ENCODE data around the gene NPPA. TPM values are rescaled to one million over a fixed set of nuclear protein-coding genes. Genes with fewer than 3 reads are reported as not detected.
A peak's percentile ranks its signal among the peaks of the same experiment; 100 is the strongest.

The NPPA gene
- total RNA-seq, 1 experiment from 2014 or later, result not detected

GRCh38 chr1:11874624-11875023 is 27.0 kb upstream of the NPPA start:
- ChIA-PET CTCF (no interaction called here), POLR2A (no interaction called here), RAD21 (ENCODE audit: low non-redundant PET in 1 of 2, low total read pairs in 2 of 2, uncharacterized antibody in 2 of 2, unreplicated experiment in 2 of 2) (no interaction called here)
- Histone ChIP-seq H3K36me3 (ENCODE audit: control insufficient read depth in 1 of 2, insufficient read depth in 2 of 2, low read length in 2 of 2) (no peaks in the 10 kb centered on the region), H3K9me2 (ENCODE audit: insufficient read depth) (no peaks in the 10 kb centered on the region), H4K20me1 (ENCODE audit: insufficient read depth) (no peaks in the 10 kb centered on the region), H3K9me3 (ENCODE audit: control insufficient read depth in 1 of 2, insufficient read depth in 1 of 2, low read depth in 1 of 2, low read length in 2 of 2) (no peaks in the 10 kb centered on the region), H3K79me2 (ENCODE audit: insufficient read depth, low read length) (no peaks in the 10 kb centered on the region), H2AFZ (ENCODE audit: low read depth, low read length, poor library complexity, severe bottlenecking) (no peak overlapping the region), H3K4me1 (ENCODE audit: control insufficient read depth in 1 of 2, insufficient read depth in 2 of 2, low read length in 2 of 2) (no peaks in the 10 kb centered on the region), H3K27me3 (ENCODE audit: insufficient read depth, low read length) (no peaks in the 10 kb centered on the region), H3K4me2 (ENCODE audit: low read length) (no peak overlapping the region), H3K27ac (ENCODE audit: low read depth, low read length) (no peak overlapping the region), H3K9ac (ENCODE audit: low read length) (no peak overlapping the region), H3K4me3 (replicated peaks in 1 of 2; ENCODE audit: low read depth in 1 of 2, low read length in 2 of 2) (no peak overlapping the region)
- TF ChIP-seq FOSL1 (IDR thresholded peaks at IDR 0.05; ENCODE audit: low read depth) (no peak), ZFX (IDR thresholded peaks at IDR 0.05) (no peak), EZH2phosphoT487 (IDR thresholded peaks at IDR 0.05; ENCODE audit: borderline replicate concordance) (no peak), RAD21 (IDR thresholded peaks at IDR 0.05; ENCODE audit: low read depth) (no peak), SIN3A (IDR thresholded peaks at IDR 0.05; ENCODE audit: low read depth) (no peak)
- TF ChIP-seq, protein P1, sequence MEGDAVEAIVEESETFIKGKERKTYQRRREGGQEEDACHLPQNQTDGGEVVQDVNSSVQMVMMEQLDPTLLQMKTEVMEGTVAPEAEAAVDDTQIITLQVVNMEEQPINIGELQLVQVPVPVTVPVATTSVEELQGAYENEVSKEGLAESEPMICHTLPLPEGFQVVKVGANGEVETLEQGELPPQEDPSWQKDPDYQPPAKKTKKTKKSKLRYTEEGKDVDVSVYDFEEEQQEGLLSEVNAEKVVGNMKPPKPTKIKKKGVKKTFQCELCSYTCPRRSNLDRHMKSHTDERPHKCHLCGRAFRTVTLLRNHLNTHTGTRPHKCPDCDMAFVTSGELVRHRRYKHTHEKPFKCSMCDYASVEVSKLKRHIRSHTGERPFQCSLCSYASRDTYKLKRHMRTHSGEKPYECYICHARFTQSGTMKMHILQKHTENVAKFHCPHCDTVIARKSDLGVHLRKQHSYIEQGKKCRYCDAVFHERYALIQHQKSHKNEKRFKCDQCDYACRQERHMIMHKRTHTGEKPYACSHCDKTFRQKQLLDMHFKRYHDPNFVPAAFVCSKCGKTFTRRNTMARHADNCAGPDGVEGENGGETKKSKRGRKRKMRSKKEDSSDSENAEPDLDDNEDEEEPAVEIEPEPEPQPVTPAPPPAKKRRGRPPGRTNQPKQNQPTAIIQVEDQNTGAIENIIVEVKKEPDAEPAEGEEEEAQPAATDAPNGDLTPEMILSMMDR (IDR thresholded peaks at IDR 0.05 in 2 of 3, conservative IDR thresholded peaks at IDR 0.05 in 1 of 3; ENCODE audit: borderline replicate concordance in 1 of 3, insufficient read depth in 1 of 3, low read depth in 2 of 3, low read length in 2 of 3), result no peak
- intact Hi-C loops (cut with micrococcal nuclease), result no loop called here
- no TSS peak for BruUV-seq (replicated peaks)
- DNase-seq (ENCODE audit: low read depth, low spot score), result no peak
- peak; percentile 15; the same call in 1 of the 2 replicates for ATAC-seq

- ATAC-seq (no peak), DNase-seq (ENCODE audit: low read depth, low spot score) (no peak)
- H3K9me2 ChIP-seq (ENCODE audit: insufficient read depth), result no peaks in the 10 kb centered on the region
- BruUV-seq (replicated peaks), result no TSS peak
- no peaks in the 10 kb centered on the region for H3K79me2 ChIP-seq (ENCODE audit: insufficient read depth, low read length)
- no peak overlapping the region for H3K9ac ChIP-seq (ENCODE audit: low read length)
- H4K20me1 ChIP-seq (ENCODE audit: insufficient read depth), result no peaks in the 10 kb centered on the region
- ChIA-PET RAD21 (ENCODE audit: low non-redundant PET in 1 of 2, low total read pairs in 2 of 2, uncharacterized antibody in 2 of 2, unreplicated experiment in 2 of 2) (no interaction called here), CTCF (no interaction called here), POLR2A (interaction anchor here (1.5 kb wide), 1 partner anchor 34 kb away, joined by 4 read pairs; no protein-coding TSS in a partner anchor)
- intact Hi-C loops (cut with micrococcal nuclease), result no loop called here
- H3K9me3 ChIP-seq (ENCODE audit: control insufficient read depth in 1 of 2, insufficient read depth in 1 of 2, low read depth in 1 of 2, low read length in 2 of 2), result no peaks in the 10 kb centered on the region
- H2AFZ ChIP-seq (ENCODE audit: low read depth, low read length, poor library complexity, severe bottlenecking), result no peak overlapping the region
- no peaks in the 10 kb centered on the region for H3K27me3 ChIP-seq (ENCODE audit: insufficient read depth, low read length)
- no peaks in the 10 kb centered on the region for H3K36me3 ChIP-seq (ENCODE audit: control insufficient read depth in 1 of 2, insufficient read depth in 2 of 2, low read length in 2 of 2)
- no peaks in the 10 kb centered on the region for H3K4me1 ChIP-seq (ENCODE audit: control insufficient read depth in 1 of 2, insufficient read depth in 2 of 2, low read length in 2 of 2)
- no peak overlapping the region for H3K4me2 ChIP-seq (ENCODE audit: low read length)
- no peak overlapping the region for H3K4me3 ChIP-seq (replicated peaks in 1 of 2; ENCODE audit: low read depth in 1 of 2, low read length in 2 of 2)
- H3K27ac ChIP-seq (ENCODE audit: low read depth, low read length), result no peak overlapping the region
- no peak for TF ChIP-seq SP1 (IDR thresholded peaks at IDR 0.05; ENCODE audit: low read depth)
- no peak for TF ChIP-seq FOSL1 (IDR thresholded peaks at IDR 0.05; ENCODE audit: low read depth)
- TF ChIP-seq JUND (IDR thresholded peaks at IDR 0.05), result no peak
- no peak for TF ChIP-seq EZH2phosphoT487 (IDR thresholded peaks at IDR 0.05; ENCODE audit: borderline replicate concordance)
- no peak for TF ChIP-seq YY1 (IDR thresholded peaks at IDR 0.05; ENCODE audit: extremely low read depth, insufficient replicate concordance, low read depth, low read length)
- TF ChIP-seq, protein P1 (IDR thresholded peaks at IDR 0.05 in 2 of 3, conservative IDR thresholded peaks at IDR 0.05 in 1 of 3; ENCODE audit: borderline replicate concordance in 1 of 3, insufficient read depth in 1 of 3, low read depth in 2 of 3, low read length in 2 of 3), result no peak
- TF ChIP-seq, protein P2, sequence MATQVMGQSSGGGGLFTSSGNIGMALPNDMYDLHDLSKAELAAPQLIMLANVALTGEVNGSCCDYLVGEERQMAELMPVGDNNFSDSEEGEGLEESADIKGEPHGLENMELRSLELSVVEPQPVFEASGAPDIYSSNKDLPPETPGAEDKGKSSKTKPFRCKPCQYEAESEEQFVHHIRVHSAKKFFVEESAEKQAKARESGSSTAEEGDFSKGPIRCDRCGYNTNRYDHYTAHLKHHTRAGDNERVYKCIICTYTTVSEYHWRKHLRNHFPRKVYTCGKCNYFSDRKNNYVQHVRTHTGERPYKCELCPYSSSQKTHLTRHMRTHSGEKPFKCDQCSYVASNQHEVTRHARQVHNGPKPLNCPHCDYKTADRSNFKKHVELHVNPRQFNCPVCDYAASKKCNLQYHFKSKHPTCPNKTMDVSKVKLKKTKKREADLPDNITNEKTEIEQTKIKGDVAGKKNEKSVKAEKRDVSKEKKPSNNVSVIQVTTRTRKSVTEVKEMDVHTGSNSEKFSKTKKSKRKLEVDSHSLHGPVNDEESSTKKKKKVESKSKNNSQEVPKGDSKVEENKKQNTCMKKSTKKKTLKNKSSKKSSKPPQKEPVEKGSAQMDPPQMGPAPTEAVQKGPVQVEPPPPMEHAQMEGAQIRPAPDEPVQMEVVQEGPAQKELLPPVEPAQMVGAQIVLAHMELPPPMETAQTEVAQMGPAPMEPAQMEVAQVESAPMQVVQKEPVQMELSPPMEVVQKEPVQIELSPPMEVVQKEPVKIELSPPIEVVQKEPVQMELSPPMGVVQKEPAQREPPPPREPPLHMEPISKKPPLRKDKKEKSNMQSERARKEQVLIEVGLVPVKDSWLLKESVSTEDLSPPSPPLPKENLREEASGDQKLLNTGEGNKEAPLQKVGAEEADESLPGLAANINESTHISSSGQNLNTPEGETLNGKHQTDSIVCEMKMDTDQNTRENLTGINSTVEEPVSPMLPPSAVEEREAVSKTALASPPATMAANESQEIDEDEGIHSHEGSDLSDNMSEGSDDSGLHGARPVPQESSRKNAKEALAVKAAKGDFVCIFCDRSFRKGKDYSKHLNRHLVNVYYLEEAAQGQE (IDR thresholded peaks at IDR 0.05; ENCODE audit: low read depth), result no peak
- no peak for TF ChIP-seq MAX (IDR thresholded peaks at IDR 0.05)
- no peak for TF ChIP-seq ZNF274 (IDR thresholded peaks at IDR 0.05; ENCODE audit: low read depth, low read length)
Measured at GRCh38 chr1:11874258-11874562, 26.6 kb upstream of the NPPA start.
